Activated B cell treated with CpG ODN at 0.5 μM for 24 hours (primary cell): ENCODE measurements around the gene PYHIN1. TPM values are rescaled to one million over a fixed set of nuclear protein-coding genes. Genes with fewer than 3 reads are reported as not detected.
"Not testable (repeated sequence)": the region's sequence is repeated elsewhere in the genome, so short reads cannot be mapped to it uniquely, and the experiment has no call there.

Source experiments
- ATAC-seq: fragments of 200-7000 bp; cut with Tn5 transposase; one replicate; pipeline ENCODE4 v1.10.0; 2021; ENCODE audit warnings: low read depth, mild to moderate bottlenecking, moderate library complexity
- CTCF ChIA-PET: fragments of 350-600 bp; sonication (Branson Sonifier 250); formaldehyde crosslinking; loops from one replicate; lab custom pipeline; 2021; ENCODE audit warnings: antibody characterized with exemption; lab: Charles Lee
- POLR2A ChIA-PET: fragments of 350-600 bp; sonication (Branson Sonifier 250); formaldehyde crosslinking; loops from one replicate; lab custom pipeline; 2021; ENCODE audit warnings: antibody characterized with exemption; lab: Charles Lee
- DNase-seq: peaks from one replicate; pipeline ENCODE4 v3.0.0; 2022
- H3K27ac Mint-ChIP-seq: one replicate; pipeline ENCODE4 v1.8.0; 2020; ENCODE audit warnings: mixed read lengths
- H3K27me3 Mint-ChIP-seq: one replicate; pipeline ENCODE4 v1.8.0; 2021; ENCODE audit warnings: mixed read lengths
- H3K36me3 Mint-ChIP-seq: one replicate; pipeline ENCODE4 v1.8.0; 2021; ENCODE audit warnings: low read depth, mixed read lengths
- H3K4me1 Mint-ChIP-seq: one replicate; pipeline ENCODE4 v1.8.0; 2021; ENCODE audit warnings: mixed read lengths
- H3K4me3 Mint-ChIP-seq: one replicate; pipeline ENCODE4 v1.8.0; 2020; ENCODE audit warnings: mild to moderate bottlenecking, mixed read lengths
- H3K9me3 Mint-ChIP-seq: one replicate; pipeline ENCODE4 v1.8.0; 2020; ENCODE audit warnings: mixed read lengths
- CTCF ChIP-seq: fragments of 200-600 bp; IDR thresholded peaks from one replicate; pipeline ENCODE4 v1.8.0; 2022; ENCODE audit warnings: antibody characterized with exemption, mild to moderate bottlenecking
- intact Hi-C: fragments of 100-400 bp; cut with micrococcal nuclease; formaldehyde crosslinking; loops from one replicate; pipeline ENCODE4 v1.15.1; 2024
- total RNA-seq: library from RNA; stranded (reverse); gene quantifications from 2 replicates; pipeline ENCODE4 v1.2.3, GENCODE V29; 2022

The PYHIN1 gene
- total RNA-seq, 1 donor from 2014 or later, result 5.8 TPM

- Mint-ChIP-seq H3K4me1 (peaks cover 29% of the 10 kb centered on the region), H3K27me3 (no peaks in the 10 kb centered on the region), H3K36me3 (no peaks in the 10 kb centered on the region), H3K9me3 (no peaks in the 10 kb centered on the region), H3K27ac (no peak overlapping the region), H3K4me3 (no peak overlapping the region)
- intact Hi-C loops, result loop anchor here (10.0 kb wide), 2 partner anchors 606 to 886 kb away; partner anchors contain the start of gene OR10T2
- DNase-seq (no peak), ATAC-seq (no peak)
- TF ChIP-seq CTCF, result no peak
- ChIA-PET CTCF (interaction anchor here (1.0 to 1.1 kb wide), 2 partner anchors 71 to 876 kb away, joined by 3 read pairs; no protein-coding TSS in a partner anchor), POLR2A (interaction anchor here (0.6 kb wide), 1 partner anchor 204 kb away, joined by 3 read pairs; no protein-coding TSS in a partner anchor)
Observed at GRCh38 chr1:159000625-159001024, 69.3 kb downstream of the PYHIN1 start.

GRCh38 chr1:159005161-159005560 is 73.8 kb downstream of the PYHIN1 start:
- intact Hi-C loops, result loop anchor here (10.0 kb wide), 2 partner anchors 610 to 890 kb away; partner anchors contain the start of gene OR10T2
- Mint-ChIP-seq H3K27me3 (no peaks in the 10 kb centered on the region), H3K27ac (peak overlapping the region; percentile 87), H3K4me3 (no peak overlapping the region), H3K36me3 (peaks cover 5% of the 10 kb centered on the region), H3K9me3 (no peaks in the 10 kb centered on the region), H3K4me1 (peaks cover 49% of the 10 kb centered on the region)
- no peak for ATAC-seq
- TF ChIP-seq CTCF, result no peak
- POLR2A ChIA-PET, result interaction anchor here (0.9 to 1.1 kb wide), 3 partner anchors 15 to 825 kb away, joined by 3 to 7 read pairs (median 3); partner anchors contain the start of gene CD1D
- no peak for DNase-seq
- CTCF ChIA-PET, result interaction anchor here (1.2 to 1.8 kb wide), 3 partner anchors 67 to 801 kb away, joined by 3 to 5 read pairs (median 3); no protein-coding TSS in a partner anchor

GRCh38 chr1:159005676-159006075 is 74.3 kb downstream of the PYHIN1 start:
- ATAC-seq (peak; percentile 47), DNase-seq (no peak)
- Mint-ChIP-seq H3K27me3 (no peaks in the 10 kb centered on the region), H3K9me3 (no peaks in the 10 kb centered on the region), H3K36me3 (peaks cover 10% of the 10 kb centered on the region), H3K4me3 (peak overlapping the region; percentile 50), H3K27ac (peak overlapping the region; percentile 87), H3K4me1 (peaks cover 49% of the 10 kb centered on the region)
- no peak for TF ChIP-seq CTCF
- POLR2A ChIA-PET, result interaction anchor here (0.9 to 1.1 kb wide), 4 partner anchors 15 to 825 kb away, joined by 3 to 7 read pairs (median 4); partner anchors contain the start of genes AIM2 and CD1D
- CTCF ChIA-PET, result interaction anchor here (1.2 to 1.8 kb wide), 3 partner anchors 67 to 802 kb away, joined by 3 to 5 read pairs (median 3); no protein-coding TSS in a partner anchor
- intact Hi-C loops, result loop anchor here (10.0 kb wide), 2 partner anchors 611 to 891 kb away; partner anchors contain the start of gene OR10T2

- intact Hi-C loops, result loop anchor here (10.0 kb wide), 2 partner anchors 612 to 892 kb away; partner anchors contain the start of gene OR10T2
- peaks cover 49% of the 10 kb centered on the region for H3K4me1 Mint-ChIP-seq
- H3K4me3 Mint-ChIP-seq, result peak overlapping the region; percentile 50
- ATAC-seq, DNase-seq, H3K9me3 Mint-ChIP-seq, H3K27me3 Mint-ChIP-seq: not testable (repeated sequence)
- peak overlapping the region; percentile 87 for H3K27ac Mint-ChIP-seq
- peaks cover 14% of the 10 kb centered on the region for H3K36me3 Mint-ChIP-seq
- ChIA-PET POLR2A (interaction anchor here (1.0 to 1.1 kb wide), 3 partner anchors 62 to 826 kb away, joined by 3 to 7 read pairs (median 5); partner anchors contain the start of genes AIM2 and CD1D), CTCF (interaction anchor here (1.2 to 1.8 kb wide), 3 partner anchors 66 to 802 kb away, joined by 3 to 5 read pairs (median 3); no protein-coding TSS in a partner anchor)
Observed at GRCh38 chr1:159006210-159006807, 75.0 kb downstream of the PYHIN1 start.

- ATAC-seq (no peak), DNase-seq (no peak)
- Mint-ChIP-seq H3K4me1 (peaks cover 55% of the 10 kb centered on the region), H3K4me3 (no peak overlapping the region), H3K9me3 (no peaks in the 10 kb centered on the region), H3K27me3 (no peaks in the 10 kb centered on the region), H3K27ac (peak overlapping the region; percentile 72), H3K36me3 (peaks cover 19% of the 10 kb centered on the region)
- no peak for TF ChIP-seq CTCF
- ChIA-PET CTCF (interaction anchor here (2.3 kb wide), 1 partner anchor 64 kb away, joined by 12 read pairs; no protein-coding TSS in a partner anchor), POLR2A (interaction anchor here (0.6 to 4.4 kb wide), 4 partner anchors 17 to 69 kb away, joined by 3 to 75 read pairs (median 33); partner anchors contain the start of gene AIM2)
- intact Hi-C loops, result loop anchor here (2.0 to 10.0 kb wide), 4 partner anchors 613 to 893 kb away; partner anchors contain the start of gene OR10T2
Observed at GRCh38 chr1:159007726-159008125, 76.4 kb downstream of the PYHIN1 start.
